Mesendoderm (in vitro differentiated cells): ENCODE measurements around the gene PIWIL4.
A peak's percentile ranks its signal among the peaks of the same experiment; 100 is the strongest.
"Not testable (repeated sequence)": the region's sequence is repeated elsewhere in the genome, so short reads cannot be mapped to it uniquely, and the experiment has no call there.

Source experiments
- DNase-seq: peaks from one replicate; pipeline ENCODE4 v3.0.0; 2013
- H2AK5ac ChIP-seq: 2 replicates; pipeline ENCODE4 v1.6.1; 2013; ENCODE audit warnings: low read length, inconsistent platforms
- H2BK120ac ChIP-seq: 2 replicates; pipeline ENCODE4 v1.6.1; 2013; ENCODE audit warnings: low read depth, mild to moderate bottlenecking, low read length, moderate library complexity, mixed read lengths
- H2BK15ac ChIP-seq: replicated peaks from 2 replicates; pipeline ENCODE4 v1.6.1; 2013; ENCODE audit warnings: low read depth, mild to moderate bottlenecking, moderate library complexity
- H2BK5ac ChIP-seq: 2 replicates; pipeline ENCODE4 v1.6.1; 2013; ENCODE audit warnings: low read length, inconsistent platforms
- H3K18ac ChIP-seq: 2 replicates; pipeline ENCODE4 v1.6.1; 2013; ENCODE audit warnings: mild to moderate bottlenecking, low read length, mixed read lengths
- H3K23ac ChIP-seq: one replicate; pipeline ENCODE4 v1.6.1; 2013; ENCODE audit warnings: low read length
- H3K27ac ChIP-seq: 2 replicates; pipeline ENCODE4 v1.5.1; 2013; ENCODE audit warnings: low read depth, mild to moderate bottlenecking, inconsistent platforms, low read length, moderate library complexity
- H3K27me3 ChIP-seq: 2 replicates; pipeline ENCODE4 v1.6.1; 2013; ENCODE audit warnings: low read length, control low read depth, mild to moderate bottlenecking, inconsistent platforms; ENCODE audit not compliant: insufficient read depth, poor library complexity
- H3K36me3 ChIP-seq: 2 replicates; pipeline ENCODE4 v1.6.1; 2013; ENCODE audit warnings: low read length, inconsistent platforms; ENCODE audit not compliant: control insufficient read depth, insufficient read depth
- H3K4ac ChIP-seq: one replicate; pipeline ENCODE4 v1.6.1; 2013; ENCODE audit warnings: low read depth, mild to moderate bottlenecking, low read length, moderate library complexity
- H3K4me1 ChIP-seq: 2 replicates; pipeline ENCODE4 v1.6.1; 2013; ENCODE audit warnings: low read depth, low read length, inconsistent platforms; ENCODE audit not compliant: control insufficient read depth
- H3K4me2 ChIP-seq: 2 replicates; pipeline ENCODE4 v1.6.1; 2013; ENCODE audit warnings: low read length
- H3K4me3 ChIP-seq: 2 replicates; pipeline ENCODE4 v1.5.1; 2013; ENCODE audit warnings: mild to moderate bottlenecking, low read length
- H3K56ac ChIP-seq: one replicate; pipeline ENCODE4 v1.6.1; 2013; ENCODE audit warnings: low read length
- H3K79me1 ChIP-seq: 2 replicates; pipeline ENCODE4 v1.6.1; 2013; ENCODE audit warnings: low read length, inconsistent platforms
- H3K79me2 ChIP-seq: 2 replicates; pipeline ENCODE4 v1.6.1; 2013; ENCODE audit warnings: mild to moderate bottlenecking, low read length; ENCODE audit not compliant: control insufficient read depth, insufficient read depth
- H3K9ac ChIP-seq: 2 replicates; pipeline ENCODE4 v1.6.1; 2013; ENCODE audit warnings: low read length, inconsistent platforms
- H4K5ac ChIP-seq: one replicate; pipeline ENCODE4 v1.6.1; 2013; ENCODE audit warnings: low read length
- H4K8ac ChIP-seq: one replicate; pipeline ENCODE4 v1.6.1; 2013; ENCODE audit warnings: low read depth, mild to moderate bottlenecking, control low read depth, low read length, moderate library complexity
- WGBS: extraction: QIAGEN DNeasy Blood & Tissue Kit; methylation state at CpG from one replicate; pipeline ENCODE4 v1.1.7; 2013; ENCODE audit warnings: low lambda C conversion rate, missing lambda C conversion rate; ENCODE audit not compliant: insufficient coverage; ENCODE audit errors: extremely low coverage; 5-methylcytosine and 5-hydroxymethylcytosine counted together

Gene PIWIL4

DNA sequence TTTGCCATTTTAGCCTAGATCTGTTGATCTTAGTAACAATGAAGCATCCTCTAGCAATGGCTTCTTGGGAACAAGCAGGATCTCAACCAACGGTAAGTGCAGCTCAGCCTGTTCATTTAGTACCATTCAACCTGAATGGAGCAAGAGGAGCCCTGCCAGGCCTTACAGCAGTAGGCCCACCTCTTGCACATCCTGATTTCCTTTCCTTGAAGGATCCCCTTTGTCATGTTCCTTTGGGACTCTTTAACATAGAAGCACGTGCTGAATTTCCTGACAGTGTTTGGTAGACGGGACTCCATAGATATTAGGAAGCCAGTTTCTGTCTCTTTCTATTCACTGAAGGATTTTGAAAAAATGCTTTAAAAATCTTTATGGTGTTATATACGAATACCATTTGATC is 1.5 kb downstream of the PIWIL4 start:
- H2BK5ac ChIP-seq: no peak overlapping the region
- no peak overlapping the region for H3K56ac ChIP-seq
- no peak overlapping the region for H3K9ac ChIP-seq
- no peak overlapping the region for H3K23ac ChIP-seq
- H3K18ac ChIP-seq: no peak overlapping the region
- no peak overlapping the region for H4K8ac ChIP-seq
- H2BK15ac ChIP-seq: no peak overlapping the region
- no peak overlapping the region for H3K27ac ChIP-seq
- H3K4me1 ChIP-seq: no peaks in the 10 kb centered on the region
- H3K79me1 ChIP-seq: no peaks in the 10 kb centered on the region
- no peak for DNase-seq
- H3K79me2 ChIP-seq: no peaks in the 10 kb centered on the region
- no peak overlapping the region for H4K5ac ChIP-seq
- H3K36me3 ChIP-seq: no peaks in the 10 kb centered on the region
- no peak overlapping the region for H2BK120ac ChIP-seq
- no CpG with 5 or more reads among the region's 4 CpGs for WGBS
- H3K4ac ChIP-seq: no peak overlapping the region
- no peak overlapping the region for H3K4me3 ChIP-seq
- H3K27me3 ChIP-seq: no peaks in the 10 kb centered on the region
- H2AK5ac ChIP-seq: no peak overlapping the region
- no peak overlapping the region for H3K4me2 ChIP-seq

- not testable (repeated sequence) for H2AK5ac ChIP-seq, H3K36me3 ChIP-seq, H2BK5ac ChIP-seq, H3K27ac ChIP-seq, H3K9ac ChIP-seq, H3K79me2 ChIP-seq, H3K18ac ChIP-seq, H3K56ac ChIP-seq, H4K8ac ChIP-seq, H3K27me3 ChIP-seq, H3K79me1 ChIP-seq, H3K4ac ChIP-seq, H3K4me2 ChIP-seq, H3K4me1 ChIP-seq, H3K23ac ChIP-seq, H2BK120ac ChIP-seq, H4K5ac ChIP-seq, H3K4me3 ChIP-seq, H2BK15ac ChIP-seq, DNase-seq
- WGBS: no CpG with 5 or more reads among the region's 2 CpGs
These were observed 5.8 kb downstream of the PIWIL4 start for GRCh38 chr11:94572975-94573374.

GRCh38 chr11:94574193-94574961 is 7.2 kb downstream of the PIWIL4 start:
- Histone ChIP-seq H3K23ac (no peak overlapping the region), H3K4ac (no peak overlapping the region), H3K18ac (no peak overlapping the region), H3K36me3 (no peaks in the 10 kb centered on the region), H3K79me1 (no peaks in the 10 kb centered on the region), H4K5ac (no peak overlapping the region), H3K4me3 (no peak overlapping the region), H4K8ac (no peak overlapping the region), H2BK5ac (no peak overlapping the region), H3K4me2 (no peak overlapping the region), H3K4me1 (no peaks in the 10 kb centered on the region), H3K79me2 (no peaks in the 10 kb centered on the region), H3K9ac (no peak overlapping the region), H2BK120ac (no peak overlapping the region), H2AK5ac (no peak overlapping the region), H3K27ac (no peak overlapping the region), H2BK15ac (no peak overlapping the region), H3K56ac (no peak overlapping the region), H3K27me3 (no peaks in the 10 kb centered on the region)
- WGBS: no CpG with 5 or more reads among the region's 13 CpGs
- no peak for DNase-seq

DNA sequence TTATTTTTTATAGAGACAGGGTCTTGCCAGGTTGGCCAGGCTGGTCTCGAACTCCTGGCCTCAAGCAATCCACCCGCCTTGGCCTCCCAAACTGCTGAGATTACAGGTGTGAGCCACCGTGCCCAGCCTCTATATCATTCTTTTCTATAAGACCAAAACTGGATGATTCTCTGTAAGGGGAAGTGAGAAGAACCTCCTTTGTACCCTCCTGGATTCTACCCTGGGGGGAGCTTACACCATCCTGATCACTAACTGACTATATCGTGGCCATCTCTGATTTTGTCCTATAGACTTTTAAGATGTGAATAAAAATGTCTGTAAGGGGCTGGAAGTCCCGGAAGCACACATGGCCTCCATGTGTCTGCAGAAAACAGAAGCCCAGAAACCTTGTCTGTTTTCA is 9.1 kb downstream of the PIWIL4 start:
- no peak for DNase-seq
- Histone ChIP-seq H3K79me1 (no peaks in the 10 kb centered on the region), H3K4ac (no peak overlapping the region), H3K23ac (no peak overlapping the region), H2AK5ac (no peak overlapping the region), H3K4me1 (no peaks in the 10 kb centered on the region), H2BK15ac (no peak overlapping the region), H3K27me3 (no peaks in the 10 kb centered on the region), H3K27ac (no peak overlapping the region), H3K56ac (no peak overlapping the region), H3K4me3 (no peak overlapping the region), H4K8ac (no peak overlapping the region), H4K5ac (no peak overlapping the region), H3K4me2 (no peak overlapping the region), H3K9ac (no peak overlapping the region), H2BK120ac (no peak overlapping the region), H3K79me2 (no peaks in the 10 kb centered on the region), H3K36me3 (no peaks in the 10 kb centered on the region), H2BK5ac (no peak overlapping the region), H3K18ac (no peak overlapping the region)
- no CpG with 5 or more reads among the region's 5 CpGs for WGBS

GRCh38 chr11:94577841-94578240 is 10.7 kb downstream of the PIWIL4 start:
- H3K36me3 ChIP-seq: no peaks in the 10 kb centered on the region
- no peak overlapping the region for H4K5ac ChIP-seq
- no peaks in the 10 kb centered on the region for H3K79me2 ChIP-seq
- no peaks in the 10 kb centered on the region for H3K79me1 ChIP-seq
- no peak overlapping the region for H2BK5ac ChIP-seq
- no peak overlapping the region for H2BK15ac ChIP-seq
- H3K23ac ChIP-seq: no peak overlapping the region
- no peak overlapping the region for H2AK5ac ChIP-seq
- no peak overlapping the region for H3K27ac ChIP-seq
- no peaks in the 10 kb centered on the region for H3K27me3 ChIP-seq
- no CpG with 5 or more reads among the region's 3 CpGs for WGBS
- H3K18ac ChIP-seq: no peak overlapping the region
- H3K4ac ChIP-seq: no peak overlapping the region
- no peak overlapping the region for H2BK120ac ChIP-seq
- H3K4me1 ChIP-seq: no peaks in the 10 kb centered on the region
- no peak overlapping the region for H3K4me3 ChIP-seq
- H3K4me2 ChIP-seq: no peak overlapping the region
- DNase-seq: no peak
- no peak overlapping the region for H4K8ac ChIP-seq
- H3K9ac ChIP-seq: no peak overlapping the region
- no peak overlapping the region for H3K56ac ChIP-seq

DNA sequence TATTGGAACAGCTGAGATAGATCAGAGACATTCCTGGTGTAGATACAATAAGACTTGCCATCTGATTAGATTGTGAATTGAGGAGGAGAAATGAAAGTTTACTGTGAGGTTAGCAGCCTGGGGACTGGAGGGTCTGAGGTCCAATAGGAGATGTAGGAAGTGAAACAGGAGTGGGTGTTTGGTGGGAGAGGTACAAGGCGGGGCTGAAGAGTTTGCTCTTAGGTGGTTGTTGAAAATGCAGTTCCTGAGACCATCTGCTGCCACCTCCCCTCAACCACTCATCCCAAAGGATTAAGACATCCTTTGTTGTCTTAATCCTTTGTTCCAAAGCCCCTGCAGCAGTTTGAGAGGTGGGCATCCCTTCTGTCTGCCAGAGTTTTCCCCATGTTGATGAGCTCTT is 14.8 kb downstream of the PIWIL4 start:
- Histone ChIP-seq H2BK120ac (no peak overlapping the region), H3K79me2 (no peaks in the 10 kb centered on the region), H4K8ac (no peak overlapping the region), H2AK5ac (no peak overlapping the region), H3K9ac (no peak overlapping the region), H3K4ac (no peak overlapping the region), H3K36me3 (no peaks in the 10 kb centered on the region), H3K4me2 (no peak overlapping the region), H3K4me3 (no peak overlapping the region), H3K27me3 (no peaks in the 10 kb centered on the region), H2BK5ac (no peak overlapping the region), H2BK15ac (no peak overlapping the region), H4K5ac (no peak overlapping the region), H3K56ac (no peak overlapping the region), H3K18ac (no peak overlapping the region), H3K4me1 (no peaks in the 10 kb centered on the region), H3K79me1 (no peaks in the 10 kb centered on the region), H3K23ac (no peak overlapping the region), H3K27ac (no peak overlapping the region)
- WGBS: no CpG with 5 or more reads among the region's 1 CpG
- DNase-seq: peak; percentile 11
